CD14-positive monocyte (primary cell): Measurements from ENCODE around the gene ZNF565. TPM values are rescaled to one million over a fixed set of nuclear protein-coding genes. Genes with fewer than 3 reads are reported as not detected.
"Not testable (repeated sequence)": the region's sequence is repeated elsewhere in the genome, so short reads cannot be mapped to it uniquely, and the experiment has no call there.

Experiments used
- DNase-seq, 3 donors: peaks; one replicate each; pipeline ENCODE4 v3.0.0-alpha.2; 2011 to 2022
- H2AFZ ChIP-seq: 2 replicates; pipeline ENCODE4 v1.6.0; 2012; ENCODE audit warnings: mild to moderate bottlenecking, low read depth, low read length, inconsistent platforms; ENCODE audit not compliant: insufficient read depth, poor library complexity, severe bottlenecking
- H3K27ac ChIP-seq, 2 donors: 1 replicate in 1 of 2; 2 replicates in 1 of 2; pipeline ENCODE4 v1.5.1; 2012 to 2013; ENCODE audit warnings: low read length in 2 of 2, control low read depth in 1 of 2, inconsistent platforms in 1 of 2, low read depth in 1 of 2, mild to moderate bottlenecking in 1 of 2
- H3K27me3 ChIP-seq, 2 donors: one replicate each; pipeline versions ENCODE4 v1.6.0 to v1.6.1; 2011 to 2013; ENCODE audit warnings: low read length in 2 of 2; ENCODE audit not compliant: control insufficient read depth in 2 of 2, insufficient read depth in 2 of 2
- H3K36me3 ChIP-seq, 2 donors: replicated peaks in 1 of 2; 1 replicate in 1 of 2; 2 replicates in 1 of 2; pipeline versions ENCODE4 v1.5.1 to v1.6.1; 2012 to 2013; ENCODE audit warnings: low read length in 2 of 2, control low read depth in 1 of 2, inconsistent platforms in 1 of 2, mild to moderate bottlenecking in 1 of 2; ENCODE audit not compliant: insufficient read depth in 2 of 2, control insufficient read depth in 1 of 2
- H3K4me1 ChIP-seq, 2 donors: 1 replicate in 1 of 2; 2 replicates in 1 of 2; pipeline versions ENCODE4 v1.5.1 to v1.6.1; 2012 to 2013; ENCODE audit warnings: low read length in 2 of 2, control low read depth in 1 of 2, inconsistent platforms in 1 of 2, mild to moderate bottlenecking in 1 of 2, moderate library complexity in 1 of 2; ENCODE audit not compliant: insufficient read depth in 2 of 2, control insufficient read depth in 1 of 2
- H3K4me2 ChIP-seq: replicated peaks from 2 replicates; pipeline ENCODE3; 2012; ENCODE audit warnings: low read length, moderate library complexity, mild to moderate bottlenecking; ENCODE audit not compliant: poor library complexity, severe bottlenecking; ENCODE audit errors: extremely low read depth
- H3K4me3 ChIP-seq, 3 experiments: fragments of 200-600 bp in 1 of 3; sonication (generic) in 1 of 3; replicated peaks in 1 of 3; 1 replicate in 2 of 3; 2 replicates in 1 of 3; pipeline ENCODE4 v1.5.1; 2011 to 2013; ENCODE audit warnings: low read length in 3 of 3, mild to moderate bottlenecking in 3 of 3, control low read depth in 2 of 3, low read depth in 2 of 3, inconsistent platforms in 1 of 3, moderate library complexity in 1 of 3
- H3K79me2 ChIP-seq: 2 replicates; pipeline ENCODE4 v1.6.0; 2012; ENCODE audit warnings: mild to moderate bottlenecking, control low read depth, inconsistent platforms, low read length, moderate library complexity; ENCODE audit not compliant: insufficient read depth
- H3K9ac ChIP-seq: 2 replicates; pipeline ENCODE4 v1.6.0; 2017; ENCODE audit warnings: low read length, mild to moderate bottlenecking; ENCODE audit not compliant: insufficient read depth, poor library complexity, severe bottlenecking
- H3K9me3 ChIP-seq, 2 donors: replicated peaks in 1 of 2; 1 replicate in 1 of 2; 2 replicates in 1 of 2; pipeline versions ENCODE4 v1.5.1 to v1.6.1; 2012 to 2013; ENCODE audit warnings: low read length in 2 of 2, control low read depth in 1 of 2; ENCODE audit not compliant: control insufficient read depth in 1 of 2, insufficient read depth in 1 of 2
- H4K20me1 ChIP-seq: 2 replicates; pipeline ENCODE4 v1.6.0; 2012; ENCODE audit warnings: mild to moderate bottlenecking, low read length, control low read depth, moderate library complexity; ENCODE audit not compliant: insufficient read depth
- H3K27ac Mint-ChIP-seq, 7 donors: one replicate each; pipeline ENCODE4 v1.8.0; 2020; ENCODE audit warnings: mild to moderate bottlenecking in 7 of 7, mixed read lengths in 7 of 7, moderate library complexity in 6 of 7, inconsistent platforms in 2 of 7
- H3K27me3 Mint-ChIP-seq, 3 donors: one replicate each; pipeline ENCODE4 v1.8.0; 2021 to 2022; ENCODE audit warnings: low read depth in 3 of 3, mild to moderate bottlenecking in 3 of 3, mixed read lengths in 3 of 3, moderate library complexity in 3 of 3, inconsistent platforms in 1 of 3
- H3K36me3 Mint-ChIP-seq, 2 donors: one replicate each; pipeline ENCODE4 v1.8.0; 2020; ENCODE audit warnings: mixed read lengths in 2 of 2, inconsistent platforms in 1 of 2, mild to moderate bottlenecking in 1 of 2
- H3K4me1 Mint-ChIP-seq: one replicate; pipeline ENCODE4 v1.8.0; 2020; ENCODE audit warnings: mild to moderate bottlenecking, mixed read lengths
- H3K4me3 Mint-ChIP-seq, 2 donors: one replicate each; pipeline ENCODE4 v1.8.0; 2020; ENCODE audit warnings: mild to moderate bottlenecking in 2 of 2, mixed read lengths in 2 of 2, moderate library complexity in 1 of 2
- H3K9me3 Mint-ChIP-seq, 7 donors: one replicate each; pipeline ENCODE4 v1.8.0; 2020 to 2022; ENCODE audit warnings: mixed read lengths in 7 of 7, mild to moderate bottlenecking in 6 of 7, moderate library complexity in 6 of 7, inconsistent platforms in 2 of 7
- CTCF ChIP-seq: fragments of 200-600 bp; IDR thresholded peaks from one replicate; pipeline ENCODE4 v1.8.0; 2022; ENCODE audit warnings: antibody characterized with exemption, mild to moderate bottlenecking
- WGBS: methylation state at CpG from one replicate; pipeline ENCODE4 v1.1.5; 2013; ENCODE audit warnings: missing lambda C conversion rate; ENCODE audit not compliant: insufficient coverage; 5-methylcytosine and 5-hydroxymethylcytosine counted together
- intact Hi-C, 2 donors: fragments of 100-400 bp; cut with micrococcal nuclease; formaldehyde crosslinking; loops; one replicate each; pipeline versions ENCODE4 v1.15.0 to v1.15.1; 2023
- polyA plus RNA-seq, 3 donors: library from polyadenylated mRNA; depleted of rRNA in 1 of 3; unstranded in 2 of 3; stranded (reverse) in 1 of 3; fragments of 300-500 nt in 2 of 3; fragments of >200 nt in 1 of 3; fragmentation: Illumina TruSeq in 2 of 3; gene quantifications; 1 replicate in 2 of 3; 2 replicates in 1 of 3; pipeline ENCODE4 v1.2.3, GENCODE V29; 2012 to 2021

The ZNF565 gene
- polyA plus RNA-seq, 3 donors = 1.5 to 3.5 (median 2.1) TPM

GRCh38 chr19:36173846-36174245 lies 40.6 kb downstream of the ZNF565 start:
- H3K36me3 ChIP-seq, H4K20me1 ChIP-seq, H3K27me3 ChIP-seq, DNase-seq, H3K4me3 Mint-ChIP-seq, H3K9ac ChIP-seq, H3K27ac ChIP-seq, H3K79me2 ChIP-seq, H3K4me3 ChIP-seq, H3K4me2 ChIP-seq, H2AFZ ChIP-seq, H3K27me3 Mint-ChIP-seq, H3K9me3 ChIP-seq, H3K36me3 Mint-ChIP-seq, H3K4me1 ChIP-seq, H3K4me1 Mint-ChIP-seq, H3K9me3 Mint-ChIP-seq, intact Hi-C loops: not testable (repeated sequence)
- 100% methylated on average over 4 of the region's 8 CpGs for WGBS
- H3K27ac Mint-ChIP-seq = peak overlapping the region in 1 of 7 donors; percentile 61

- 100% methylated on average over 1 of the region's 5 CpGs for WGBS
- peaks cover 3% of the 10 kb centered on the region for H3K4me1 Mint-ChIP-seq
- Histone ChIP-seq H3K27ac (no peak overlapping the region), H3K27me3 (no peaks in the 10 kb centered on the region), H4K20me1 (no peaks in the 10 kb centered on the region), H3K9ac (no peak overlapping the region), H3K36me3 (no peaks in the 10 kb centered on the region), H3K4me3 (no peak overlapping the region), H2AFZ (no peak overlapping the region), H3K4me1 (peaks cover 0 to 5% of the 10 kb centered on the region in 2 donors), H3K79me2 (no peaks in the 10 kb centered on the region), H3K4me2 (no peak overlapping the region), H3K9me3 (no peaks in the 10 kb centered on the region)
- no peak for TF ChIP-seq CTCF
- H3K36me3 Mint-ChIP-seq = peaks cover 0 to 3% of the 10 kb centered on the region in 2 donors
- intact Hi-C loops = no loop called here
- no peak for DNase-seq
- peaks cover 0 to 4% (median 2%) of the 10 kb centered on the region in 3 donors for H3K27me3 Mint-ChIP-seq
- H3K9me3 Mint-ChIP-seq = peaks cover 0 to 3% (median 0%) of the 10 kb centered on the region in 7 donors
- no peak overlapping the region for H3K27ac Mint-ChIP-seq
- no peak overlapping the region for H3K4me3 Mint-ChIP-seq
Measured at GRCh38 chr19:36172852-36173251, 41.6 kb downstream of the ZNF565 start.
